GM15510 (cell line): Measurements from ENCODE around the gene FOXO3.

Experiments used
- POLR2A ChIP-seq: IDR thresholded peaks from 3 replicates; pipeline ENCODE4 v1.6.1; 2011; ENCODE audit warnings: borderline replicate concordance; ENCODE audit not compliant: insufficient read length; ENCODE audit errors: extremely low read depth

Gene FOXO3

GRCh38 chr6:108648191-108648590 lies 87.5 kb downstream of the FOXO3 start:
- no peak for TF ChIP-seq POLR2A

- TF ChIP-seq POLR2A = no peak
These were observed 89.6 kb downstream of the FOXO3 start for GRCh38 chr6:108650325-108650724.

DNA sequence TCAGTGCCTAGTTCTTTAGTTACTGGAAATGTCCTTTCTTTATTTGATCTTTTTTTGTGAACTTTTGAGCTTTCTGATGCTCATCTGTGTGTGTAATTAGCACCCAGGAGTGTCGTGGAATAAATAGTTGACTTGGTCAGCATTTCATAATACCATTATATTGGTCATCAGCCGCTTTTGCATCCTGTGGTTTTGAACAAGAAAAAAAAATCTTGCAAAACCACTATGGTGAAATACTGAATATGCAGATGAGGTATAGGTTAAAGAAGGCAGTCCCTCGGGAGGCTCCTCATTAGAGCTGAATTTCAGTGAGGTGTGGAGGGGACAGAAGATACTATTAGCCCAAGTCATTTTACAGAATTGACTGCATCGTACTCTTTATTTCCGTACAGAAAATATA lies 90.1 kb downstream of the FOXO3 start:
- no peak for TF ChIP-seq POLR2A

GRCh38 chr6:108651340-108652227 lies 90.9 kb downstream of the FOXO3 start:
- no peak for TF ChIP-seq POLR2A

- no peak for TF ChIP-seq POLR2A
These were observed 91.7 kb downstream of the FOXO3 start for GRCh38 chr6:108652375-108652774.

GRCh38 chr6:108653949-108654348 lies 93.2 kb downstream of the FOXO3 start:
- no peak for TF ChIP-seq POLR2A

- no peak for TF ChIP-seq POLR2A
These were observed 93.9 kb downstream of the FOXO3 start for GRCh38 chr6:108654465-108655106.

DNA sequence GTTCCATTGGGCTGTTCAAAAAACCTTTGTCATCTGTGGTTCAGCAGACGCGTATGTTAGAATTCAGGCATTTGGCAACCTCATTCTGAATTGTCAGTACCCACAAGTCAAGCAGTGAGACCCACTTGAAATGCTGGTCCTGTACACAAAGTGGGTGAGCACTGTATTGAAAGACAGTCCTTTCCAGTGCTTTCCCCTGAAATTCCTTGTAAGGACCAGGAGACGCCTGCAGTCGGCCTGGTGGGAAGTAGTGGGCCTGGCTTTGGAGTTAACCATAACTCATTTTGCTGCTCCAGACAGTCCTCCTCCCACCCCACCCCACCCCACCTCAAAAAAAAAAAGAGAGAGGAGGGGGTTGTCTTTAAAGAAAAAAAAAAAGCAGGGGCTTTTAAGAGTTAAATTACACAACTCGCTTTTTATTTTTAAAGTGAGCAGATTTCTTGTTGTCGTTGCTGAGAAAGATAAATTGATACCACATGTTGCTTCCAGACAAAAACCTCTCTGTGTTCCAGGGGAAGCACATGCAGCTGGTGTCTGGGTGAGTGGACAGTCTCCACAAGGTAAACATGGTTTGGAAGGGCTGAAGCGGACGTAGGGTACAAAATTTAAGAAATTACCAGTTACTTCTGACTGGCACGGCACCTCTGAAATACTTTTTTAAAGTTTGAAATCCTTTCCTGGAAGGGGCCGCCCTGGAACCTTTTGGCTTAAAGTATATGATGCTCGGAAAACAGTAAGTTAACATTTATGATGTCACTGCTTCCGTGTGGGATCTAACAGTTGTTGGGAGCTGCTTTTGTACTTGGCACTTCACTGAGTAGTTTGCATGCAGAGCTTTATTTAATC lies 95.3 kb downstream of the FOXO3 start:
- no peak for TF ChIP-seq POLR2A

- no peak for TF ChIP-seq POLR2A
These were observed 96.1 kb downstream of the FOXO3 start for GRCh38 chr6:108656836-108657235.

GRCh38 chr6:108658174-108658573 lies 97.5 kb downstream of the FOXO3 start:
- no peak for TF ChIP-seq POLR2A

GRCh38 chr6:108660251-108660650 lies 99.5 kb downstream of the FOXO3 start:
- no peak for TF ChIP-seq POLR2A

DNA sequence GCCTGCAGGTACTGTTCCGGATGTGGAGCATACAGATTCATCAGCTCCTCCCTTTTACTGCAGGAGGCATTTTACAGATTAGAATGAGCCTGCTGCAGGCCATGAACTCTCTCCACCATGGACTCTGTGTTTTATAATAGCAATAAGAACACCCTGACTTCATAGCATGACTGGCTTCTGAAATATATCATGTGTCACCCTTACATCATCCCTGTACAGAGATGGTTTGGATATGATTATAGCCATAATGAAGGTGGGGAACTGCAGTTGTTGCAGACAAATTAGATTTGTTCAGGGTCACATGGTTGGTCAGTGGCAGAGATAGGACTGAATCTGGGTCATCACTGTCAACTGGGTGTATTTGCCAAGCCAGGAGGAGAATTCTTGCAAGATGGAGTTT lies 100.7 kb downstream of the FOXO3 start:
- TF ChIP-seq POLR2A = no peak

GRCh38 chr6:108661982-108662381 lies 101.3 kb downstream of the FOXO3 start:
- no peak for TF ChIP-seq POLR2A

GRCh38 chr6:108662702-108663101 lies 102.0 kb downstream of the FOXO3 start:
- TF ChIP-seq POLR2A = no peak
